Spleen (tissue), 11 donors: Measurements from ENCODE around the gene GRAMD1B. TPM values are rescaled to one million over a fixed set of nuclear protein-coding genes. Genes with fewer than 3 reads are reported as not detected.

ENCODE experiments used
- DNase-seq: peaks from one replicate; pipeline ENCODE4 v3.0.0-alpha.2; 2020
- H3K27ac ChIP-seq, 8 donors: fragments of 200-600 bp; sonication (generic) in 7 of 8; 1 replicate in 4 of 8; 2 replicates in 4 of 8; pipeline versions ENCODE4 v1.5.0 to v1.8.0; 2016 to 2021; ENCODE audit warnings: inconsistent platforms in 4 of 8, mild to moderate bottlenecking in 4 of 8, moderate library complexity in 1 of 8
- H3K27me3 ChIP-seq, 7 donors: fragments of 200-600 bp; sonication (generic) in 6 of 7; replicated peaks in 1 of 7; 1 replicate in 4 of 7; 2 replicates in 3 of 7; pipeline versions ENCODE4 v1.5.0 to v1.8.0; 2016 to 2021; ENCODE audit warnings: inconsistent platforms in 3 of 7, mild to moderate bottlenecking in 1 of 7
- H3K36me3 ChIP-seq, 6 donors: fragments of 200-600 bp; sonication (generic) in 5 of 6; 1 replicate in 4 of 6; 2 replicates in 2 of 6; pipeline versions ENCODE4 v1.5.0 to v1.8.0; 2016 to 2021; ENCODE audit warnings: inconsistent platforms in 2 of 6
- H3K4me1 ChIP-seq, 6 donors: fragments of 200-600 bp; sonication (generic) in 5 of 6; 1 replicate in 3 of 6; 2 replicates in 3 of 6; pipeline versions ENCODE4 v1.5.0 to v1.8.0; 2016 to 2021; ENCODE audit warnings: inconsistent platforms in 3 of 6
- H3K4me3 ChIP-seq, 8 donors: fragments of 200-600 bp; sonication (generic) in 7 of 8; 1 replicate in 4 of 8; 2 replicates in 4 of 8; pipeline versions ENCODE4 v1.5.0 to v1.8.0; 2016 to 2021; ENCODE audit warnings: inconsistent platforms in 4 of 8, mild to moderate bottlenecking in 4 of 8, moderate library complexity in 2 of 8
- H3K9me3 ChIP-seq, 8 donors: fragments of 200-600 bp; sonication (generic) in 7 of 8; 1 replicate in 4 of 8; 2 replicates in 4 of 8; pipeline versions ENCODE4 v1.5.0 to v1.8.0; 2016 to 2021; ENCODE audit warnings: inconsistent platforms in 4 of 8
- POLR2A ChIP-seq, 3 donors: fragments of 450-650 bp; IDR thresholded peaks; one replicate each; pipeline ENCODE4 v1.5.1; 2017; ENCODE audit warnings: antibody characterized with exemption in 3 of 3, mild to moderate bottlenecking in 1 of 3
- POLR2AphosphoS5 ChIP-seq, 3 donors: sonication (generic); formaldehyde crosslinking; IDR thresholded peaks; one replicate each; pipeline ENCODE4 v1.5.1; 2017; ENCODE audit warnings: antibody characterized with exemption in 3 of 3
- WGBS, 5 donors: extraction: QIAGEN DNeasy Blood & Tissue Kit in 3 of 5; methylation state at CpG; one replicate each; pipeline versions ENCODE4 v1.1.5 to v1.1.7; 2013 to 2018; 5-methylcytosine and 5-hydroxymethylcytosine counted together
- intact Hi-C: fragments of 100-400 bp; cut with DNase I; formaldehyde crosslinking; loops from one replicate; pipeline ENCODE4 v1.15.0; 2023; ENCODE audit warnings: low total_unique reads
- polyA plus RNA-seq, 3 donors: library from polyadenylated mRNA; stranded (reverse); fragments of 200-250 nt; gene quantifications; one replicate each; pipeline ENCODE4 v1.2.1, GENCODE V29; 2013
- total RNA-seq, 7 donors: library from RNA; depleted of rRNA in 3 of 7; stranded (reverse); fragments of >200 nt in 3 of 7; fragmentation: NEBNext Ultra II Directional in 4 of 7; extraction: Animal tissue kit (Norgen Biotek cat#: 25700) in 4 of 7; gene quantifications; one replicate each; pipeline versions ENCODE4 v1.1.0 to v1.2.1, GENCODE V29; 2016 to 2021
- TF ChIP-seq, protein P1 (sequence below), 11 experiments: fragments of 200-600 bp in 7 of 11; fragments of 450-650 bp in 4 of 11; sonication (generic) in 4 of 11; IDR thresholded peaks in 8 of 11; conservative IDR thresholded peaks in 3 of 11; 1 replicate in 7 of 11; 2 replicates in 4 of 11; pipeline versions ENCODE4 v1.4.0 to v1.8.0; 2016 to 2021; ENCODE audit warnings: antibody characterized with exemption in 11 of 11, inconsistent platforms in 4 of 11, mild to moderate bottlenecking in 1 of 11
- donor health status: healthy with polysubstance abuse.
- donor health status: DM: no; HTN: no; CAD: no; lungs with moderate emphysema.
- donor health status: DM: no; HTN: no; CAD: no.
- donor health status: Bipolar disorder and iron deficiency.
- donor health status: healthy.
- donor health status: DM: no; HTN: no; CAD: no.
- donor health status: DM: yes; HTN: yes; CAD: no.

Gene GRAMD1B
- total and polyA plus RNA-seq, 10 donors: 1.7 to 15.6 (median 7.5) TPM

DNA sequence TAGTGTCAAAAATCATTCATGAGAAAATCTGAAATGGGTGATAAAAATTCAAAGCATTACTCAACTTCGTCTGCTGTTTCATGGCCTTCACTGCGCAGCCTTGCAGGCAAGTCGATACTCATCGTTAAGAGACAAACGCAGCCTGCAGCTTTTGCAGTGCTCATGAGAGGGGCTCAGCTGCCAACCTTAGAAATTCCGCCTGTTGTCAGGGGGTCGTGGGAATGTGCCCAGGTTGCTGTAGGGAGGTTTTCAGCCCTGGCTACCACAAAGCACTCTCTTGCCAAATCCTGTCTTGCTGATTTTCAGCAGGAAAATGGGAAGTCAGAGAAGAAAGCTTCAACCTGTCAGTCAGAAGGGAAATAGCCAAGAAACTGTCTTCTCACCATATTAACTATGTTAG is 25.4 kb upstream of the GRAMD1B start:
- no peak for DNase-seq
- H3K4me1 ChIP-seq: peaks cover 0 to 12% (median 4%) of the 10 kb centered on the region in 6 donors
- peaks cover 0 to 32% (median 0%) of the 10 kb centered on the region in 7 donors for H3K27me3 ChIP-seq
- H3K36me3 ChIP-seq: no peaks in the 10 kb centered on the region
- 50 to 77% (median 73%) methylated on average over 7 of the region's 7 CpGs for WGBS, 5 donors
- no peak overlapping the region for H3K4me3 ChIP-seq
- H3K27ac ChIP-seq: no peak overlapping the region
- no peaks in the 10 kb centered on the region for H3K9me3 ChIP-seq
- TF ChIP-seq POLR2A (IDR thresholded peaks at IDR 0.05) (no peak), POLR2AphosphoS5 (IDR thresholded peaks at IDR 0.05) (no peak)
- TF ChIP-seq, protein P1, sequence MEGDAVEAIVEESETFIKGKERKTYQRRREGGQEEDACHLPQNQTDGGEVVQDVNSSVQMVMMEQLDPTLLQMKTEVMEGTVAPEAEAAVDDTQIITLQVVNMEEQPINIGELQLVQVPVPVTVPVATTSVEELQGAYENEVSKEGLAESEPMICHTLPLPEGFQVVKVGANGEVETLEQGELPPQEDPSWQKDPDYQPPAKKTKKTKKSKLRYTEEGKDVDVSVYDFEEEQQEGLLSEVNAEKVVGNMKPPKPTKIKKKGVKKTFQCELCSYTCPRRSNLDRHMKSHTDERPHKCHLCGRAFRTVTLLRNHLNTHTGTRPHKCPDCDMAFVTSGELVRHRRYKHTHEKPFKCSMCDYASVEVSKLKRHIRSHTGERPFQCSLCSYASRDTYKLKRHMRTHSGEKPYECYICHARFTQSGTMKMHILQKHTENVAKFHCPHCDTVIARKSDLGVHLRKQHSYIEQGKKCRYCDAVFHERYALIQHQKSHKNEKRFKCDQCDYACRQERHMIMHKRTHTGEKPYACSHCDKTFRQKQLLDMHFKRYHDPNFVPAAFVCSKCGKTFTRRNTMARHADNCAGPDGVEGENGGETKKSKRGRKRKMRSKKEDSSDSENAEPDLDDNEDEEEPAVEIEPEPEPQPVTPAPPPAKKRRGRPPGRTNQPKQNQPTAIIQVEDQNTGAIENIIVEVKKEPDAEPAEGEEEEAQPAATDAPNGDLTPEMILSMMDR (IDR thresholded peaks at IDR 0.05 in 8 of 11, conservative IDR thresholded peaks at IDR 0.05 in 3 of 11): no peak
- intact Hi-C loops: loop anchor here (5.0 kb wide), 1 partner anchor 73 kb away; no protein-coding TSS in a partner anchor

DNA sequence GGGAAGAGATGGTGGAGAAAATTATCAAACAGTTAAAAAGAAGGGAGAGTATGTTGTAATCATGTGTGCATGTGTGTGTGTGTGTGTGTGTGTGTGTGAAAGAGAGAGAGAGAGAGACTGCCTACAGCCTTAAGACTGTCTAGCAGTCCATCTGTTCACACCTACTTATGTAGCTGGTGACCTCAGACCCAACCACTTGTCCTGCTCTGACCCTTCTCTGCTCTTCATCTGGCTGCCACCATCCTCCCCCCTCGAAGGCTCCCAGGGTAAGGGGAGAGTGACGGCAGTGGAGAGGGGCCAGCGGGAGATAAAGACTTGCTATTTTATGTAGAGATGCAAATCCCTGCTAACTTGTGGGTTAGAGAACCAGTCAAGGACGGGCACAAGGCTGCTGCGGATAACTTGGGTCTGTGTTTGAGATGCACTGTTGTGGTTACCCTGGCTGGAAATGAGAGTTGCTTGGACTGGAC is 24.9 kb upstream of the GRAMD1B start:
- no peaks in the 10 kb centered on the region for H3K9me3 ChIP-seq
- H3K4me3 ChIP-seq: no peak overlapping the region
- H3K4me1 ChIP-seq: peaks cover 0 to 12% (median 4%) of the 10 kb centered on the region in 6 donors
- 59 to 73% (median 65%) methylated on average over 5 of the region's 5 CpGs for WGBS, 5 donors
- no peak for DNase-seq
- H3K27me3 ChIP-seq: peaks cover 0 to 32% (median 0%) of the 10 kb centered on the region in 7 donors
- TF ChIP-seq POLR2AphosphoS5 (IDR thresholded peaks at IDR 0.05) (no peak), POLR2A (IDR thresholded peaks at IDR 0.05) (no peak)
- TF ChIP-seq, protein P1 (IDR thresholded peaks at IDR 0.05 in 8 of 11, conservative IDR thresholded peaks at IDR 0.05 in 3 of 11): no peak
- H3K27ac ChIP-seq: no peak overlapping the region
- no peaks in the 10 kb centered on the region for H3K36me3 ChIP-seq
- intact Hi-C loops: loop anchor here (5.0 kb wide), 1 partner anchor 72 kb away; no protein-coding TSS in a partner anchor

DNA sequence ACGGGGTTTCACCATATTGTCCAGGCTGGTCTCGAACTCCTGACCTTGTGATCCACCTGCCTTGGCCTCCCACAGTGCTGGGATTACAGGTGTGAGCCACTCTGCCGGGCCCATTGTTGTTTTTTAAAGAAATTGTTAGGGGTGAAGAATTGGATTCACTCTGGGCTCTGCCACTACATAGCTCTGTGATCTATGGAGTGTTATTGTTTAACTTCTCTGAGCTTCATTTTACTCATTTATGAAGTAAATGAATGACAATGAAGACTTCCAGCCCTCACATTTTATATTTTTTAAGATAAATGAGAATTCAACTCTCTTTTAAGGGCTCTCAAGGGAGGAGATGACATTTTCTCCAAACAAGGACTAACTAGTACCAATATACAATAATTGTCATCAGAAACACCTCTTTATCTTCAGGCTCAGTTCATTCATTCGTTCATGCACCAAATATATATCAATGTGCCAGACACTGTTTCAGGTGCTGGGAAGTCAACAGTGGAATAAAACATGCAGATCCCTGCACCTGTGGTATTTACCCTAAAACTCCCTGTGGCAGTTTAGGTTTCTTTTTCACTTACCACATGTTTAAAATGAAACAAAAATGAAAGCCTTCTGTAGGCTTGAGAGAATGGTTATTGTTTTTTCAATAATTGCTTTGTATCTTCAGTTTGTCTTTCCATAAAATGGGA is 23.5 kb upstream of the GRAMD1B start:
- no peak for DNase-seq
- intact Hi-C loops: loop anchor here (5.0 kb wide), 1 partner anchor 71 kb away; no protein-coding TSS in a partner anchor
- Histone ChIP-seq H3K27me3 (peaks cover 0 to 27% (median 0%) of the 10 kb centered on the region in 7 donors), H3K4me1 (peaks cover 0 to 12% (median 4%) of the 10 kb centered on the region in 6 donors), H3K36me3 (no peaks in the 10 kb centered on the region), H3K27ac (no peak overlapping the region), H3K4me3 (no peak overlapping the region), H3K9me3 (no peaks in the 10 kb centered on the region)
- TF ChIP-seq POLR2A (IDR thresholded peaks at IDR 0.05) (no peak), POLR2AphosphoS5 (IDR thresholded peaks at IDR 0.05) (no peak)
- TF ChIP-seq, protein P1 (IDR thresholded peaks at IDR 0.05 in 8 of 11, conservative IDR thresholded peaks at IDR 0.05 in 3 of 11): no peak
- 57 to 70% (median 65%) methylated on average over 4 of the region's 4 CpGs for WGBS, 5 donors
